Effector CD4-positive, alpha-beta T cell (primary cell): Measurements from ENCODE around the gene JPT2.
A peak's percentile ranks its signal among the peaks of the same experiment; 100 is the strongest.

ENCODE experiments used
- DNase-seq: peaks from one replicate; pipeline ENCODE4 v3.0.0-alpha.2; 2020

The JPT2 gene

GRCh38 chr16:1677339-1677738 lies 740 bp upstream of the JPT2 start:
- DNase-seq = no peak

DNA sequence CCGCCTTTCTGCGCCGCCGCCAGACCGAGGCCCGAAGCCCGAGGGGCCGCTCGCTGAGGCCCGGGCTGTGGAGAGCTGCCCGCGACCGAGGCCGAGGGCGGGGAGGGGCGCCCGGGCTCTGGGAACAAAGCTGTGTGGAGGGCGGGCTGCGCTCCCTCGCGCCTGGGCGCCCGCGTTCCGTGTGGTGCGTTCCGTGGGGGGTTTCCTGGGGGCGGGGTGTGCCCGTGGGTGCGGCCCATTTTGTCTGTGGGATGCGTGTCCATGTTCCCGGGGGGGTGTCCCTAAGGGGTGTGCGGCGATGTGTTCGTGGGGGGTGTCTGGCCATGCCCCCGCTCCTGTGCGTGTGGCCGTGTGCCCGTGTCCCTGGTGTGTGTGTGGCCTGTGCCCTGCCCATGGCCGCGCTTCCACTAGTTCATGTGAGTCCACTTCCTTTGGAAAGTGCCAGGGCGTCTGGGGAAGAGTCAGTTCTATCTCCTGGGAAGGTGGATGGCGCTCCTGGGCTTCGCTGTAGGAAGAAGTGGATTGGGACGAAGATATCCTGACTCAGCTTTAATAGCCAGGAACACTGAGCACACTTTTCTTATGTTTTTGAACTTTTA lies 520 bp downstream of the JPT2 start:
- DNase-seq = peak; percentile 39

DNA sequence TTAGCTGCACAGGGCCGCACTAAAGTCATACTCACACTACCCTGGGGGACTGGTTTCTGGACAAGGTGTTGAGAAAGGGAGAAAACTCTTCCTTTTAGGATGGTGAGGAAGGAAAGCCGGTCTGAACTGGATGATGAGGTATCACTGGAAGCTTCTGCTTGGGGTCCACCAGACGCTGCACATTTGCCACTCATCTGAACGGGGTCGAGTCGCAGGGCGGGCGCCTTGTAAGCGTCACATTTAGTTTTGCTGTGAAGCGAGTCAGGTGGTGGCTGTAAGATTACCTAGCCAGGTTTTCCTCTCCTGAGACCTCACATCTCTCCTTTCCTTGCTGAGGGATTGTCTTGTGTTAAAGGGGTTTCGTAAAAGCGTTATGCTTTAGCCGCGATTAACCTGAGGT lies 2.3 kb downstream of the JPT2 start:
- no peak for DNase-seq

- DNase-seq = no peak
Observed at GRCh38 chr16:1681032-1681431, 3.0 kb downstream of the JPT2 start.

- DNase-seq = no peak
Observed at GRCh38 chr16:1687427-1688316, 9.6 kb downstream of the JPT2 start.

- DNase-seq = no peak
Observed at GRCh38 chr16:1688807-1689560, 10.9 kb downstream of the JPT2 start.

DNA sequence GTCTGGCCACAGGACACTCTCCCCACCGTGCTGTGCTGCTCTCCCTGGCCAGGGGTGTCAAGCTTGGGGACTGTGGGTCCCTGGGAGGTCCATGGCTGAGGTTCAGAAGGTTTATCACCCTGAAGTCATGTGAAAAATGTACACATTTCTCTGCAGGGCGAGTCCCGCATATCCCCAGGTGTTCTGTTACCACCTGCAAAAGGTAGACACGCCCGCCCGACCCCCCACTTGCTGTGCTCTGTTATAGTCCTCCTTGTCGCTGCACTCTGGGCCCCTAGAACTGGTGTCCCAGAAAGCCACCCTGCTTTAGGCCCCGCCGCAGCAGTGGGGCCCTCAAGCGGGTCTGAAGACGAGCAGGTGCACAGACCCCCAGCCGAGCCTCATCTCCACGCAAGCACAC lies 11.8 kb downstream of the JPT2 start:
- no peak for DNase-seq

- DNase-seq = no peak
Observed at GRCh38 chr16:1690810-1691209, 12.7 kb downstream of the JPT2 start.

- DNase-seq = no peak
Observed at GRCh38 chr16:1691276-1691675, 13.2 kb downstream of the JPT2 start.

- DNase-seq = no peak
Observed at GRCh38 chr16:1691956-1692355, 13.9 kb downstream of the JPT2 start.

GRCh38 chr16:1696863-1697262 lies 18.8 kb downstream of the JPT2 start:
- DNase-seq = no peak

DNA sequence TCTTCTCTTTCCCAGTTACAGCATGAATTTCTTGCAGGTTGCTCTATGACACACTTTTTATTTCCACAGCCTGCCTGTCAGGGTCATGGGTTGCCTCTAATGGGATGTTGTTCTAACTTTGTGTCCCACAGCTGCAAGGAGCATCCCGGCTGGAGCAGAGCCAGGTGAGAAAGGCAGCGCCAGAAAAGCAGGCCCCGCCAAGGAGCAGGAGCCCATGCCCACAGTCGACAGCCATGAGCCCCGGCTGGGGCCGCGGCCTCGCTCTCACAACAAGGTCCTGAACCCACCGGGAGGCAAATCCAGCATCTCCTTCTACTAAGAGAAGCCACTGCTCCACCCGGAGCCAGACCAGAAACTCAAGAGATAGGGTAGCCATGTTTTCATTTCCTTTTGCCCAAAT lies 20.6 kb downstream of the JPT2 start:
- DNase-seq = no peak

GRCh38 chr16:1700246-1700645 lies 22.2 kb downstream of the JPT2 start:
- no peak for DNase-seq

DNA sequence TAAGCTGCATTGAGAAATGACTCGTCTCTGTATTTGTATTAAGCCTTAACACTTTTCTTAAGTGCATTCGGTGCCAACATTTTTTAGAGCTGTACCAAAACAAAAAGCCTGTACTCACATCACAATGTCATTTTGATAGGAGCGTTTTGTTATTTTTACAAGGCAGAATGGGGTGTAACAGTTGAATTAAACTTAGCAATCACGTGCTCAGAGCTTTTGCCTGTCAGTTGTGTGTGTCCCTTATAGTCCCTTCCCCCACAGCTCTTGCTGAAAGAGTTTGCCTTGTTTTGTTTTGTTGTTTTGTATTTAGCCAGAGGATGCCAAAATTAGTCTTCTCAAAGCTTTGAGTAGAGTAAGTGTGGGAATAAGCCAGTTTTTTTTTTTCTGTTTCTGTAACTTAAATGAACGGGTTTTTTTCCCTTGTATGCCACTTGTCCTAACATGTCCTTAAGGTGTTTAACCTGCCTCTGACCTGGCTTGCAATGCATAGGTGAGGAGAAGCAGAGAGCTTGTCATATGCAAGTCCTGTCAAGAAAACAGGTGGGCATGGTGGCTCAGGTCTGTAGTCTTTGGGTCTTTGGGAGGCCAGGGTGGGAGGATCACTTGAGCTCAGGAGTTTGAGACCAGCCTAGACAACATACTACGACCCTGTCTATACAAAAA lies 23.3 kb downstream of the JPT2 start:
- no peak for DNase-seq

DNA sequence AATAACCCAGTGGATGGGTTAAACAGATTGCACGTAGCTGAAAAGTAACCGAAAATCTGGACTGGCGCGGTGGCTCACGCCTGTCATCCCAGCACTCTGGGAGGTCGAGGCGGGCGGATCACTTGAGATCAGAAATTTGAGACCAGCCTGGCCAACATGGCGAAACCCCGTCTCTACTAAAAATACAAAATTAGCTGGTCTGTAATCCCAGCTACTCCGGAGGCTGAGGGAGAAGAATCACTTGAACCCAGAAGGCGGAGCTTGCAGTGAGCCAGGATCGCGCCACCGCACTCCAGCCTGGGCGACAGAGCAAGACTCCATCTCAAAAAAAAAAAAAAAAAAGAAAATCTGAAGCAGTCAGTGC lies 27.2 kb downstream of the JPT2 start:
- DNase-seq = peak; percentile 5

GRCh38 chr16:1705688-1706385 lies 27.8 kb downstream of the JPT2 start, which contains the start of gene MAPK8IP3:
MAPK8IP3 (plus strand) TSS chr16:1706195; CDS start chr16:1706340, 145 bp downstream.
- DNase-seq = peak; percentile 93

DNA sequence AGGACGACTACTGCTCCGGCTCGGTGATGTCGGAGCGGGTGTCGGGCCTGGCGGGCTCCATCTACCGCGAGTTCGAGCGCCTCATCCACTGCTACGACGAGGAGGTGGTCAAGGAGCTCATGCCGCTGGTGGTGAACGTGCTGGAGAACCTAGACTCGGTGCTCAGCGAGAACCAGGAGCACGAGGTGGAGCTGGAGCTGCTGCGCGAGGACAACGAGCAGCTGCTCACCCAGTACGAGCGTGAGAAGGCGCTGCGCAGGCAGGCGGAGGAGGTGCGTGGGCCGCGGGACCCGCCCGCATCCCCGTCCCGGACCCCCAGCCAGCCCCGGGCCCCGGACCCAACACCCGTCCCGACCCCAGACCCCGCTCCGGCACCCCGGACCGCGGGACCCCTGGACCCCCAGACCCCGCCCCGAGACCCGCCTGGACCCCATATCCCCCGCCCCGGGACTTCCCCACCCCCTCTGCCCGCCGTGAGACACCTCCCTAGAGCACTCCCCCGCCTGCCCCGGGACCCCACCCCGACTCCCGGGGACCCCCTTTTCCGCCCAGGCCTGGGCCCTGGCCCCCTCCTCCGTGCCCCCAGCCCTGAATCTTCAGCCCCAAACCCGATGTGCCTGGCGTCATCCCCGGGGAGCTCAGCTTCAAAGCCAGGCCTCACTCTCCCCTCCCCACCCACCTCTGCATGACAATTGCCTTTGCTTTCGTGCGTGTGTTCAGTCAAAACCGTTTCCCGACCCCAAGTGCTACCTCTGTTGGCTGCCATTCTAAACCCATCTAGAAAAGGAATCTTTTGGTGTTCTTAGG lies 28.5 kb downstream of the JPT2 start:
- peak; percentile 31 for DNase-seq

DNA sequence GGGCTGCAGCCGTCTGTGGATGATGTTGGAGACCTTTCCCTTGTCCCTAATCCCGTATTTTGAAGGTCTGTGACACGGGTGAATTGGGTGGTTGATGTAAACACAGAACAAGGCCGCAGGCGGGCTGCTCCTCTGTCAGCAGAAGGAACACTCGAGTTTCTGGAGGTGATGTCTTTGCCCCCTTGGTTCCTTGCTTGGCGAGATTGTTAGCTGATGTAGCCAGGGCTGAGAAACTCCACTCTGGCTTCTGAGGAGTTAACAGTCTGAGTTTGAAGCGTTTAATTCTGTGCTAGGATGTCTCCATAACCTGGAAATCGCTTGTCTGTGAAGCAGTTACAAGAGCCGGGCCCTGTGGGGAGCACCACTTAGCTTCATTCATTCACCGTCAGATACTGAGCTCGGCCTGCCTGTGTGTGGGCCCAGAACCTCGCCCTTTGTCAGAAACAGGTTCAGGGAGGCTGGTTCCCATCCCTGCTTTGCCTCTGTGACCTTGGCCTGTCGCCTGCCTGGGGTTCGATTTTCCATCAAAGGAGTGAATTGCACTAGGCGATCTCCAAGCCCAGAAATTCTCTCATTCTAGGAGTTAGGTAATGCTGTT lies 29.2 kb downstream of the JPT2 start:
- no peak for DNase-seq

GRCh38 chr16:1708083-1708767 lies 30.1 kb downstream of the JPT2 start:
- DNase-seq = no peak

GRCh38 chr16:1708768-1709180 lies 30.7 kb downstream of the JPT2 start:
- no peak for DNase-seq

- DNase-seq = no peak
Observed at GRCh38 chr16:1709356-1709755, 31.3 kb downstream of the JPT2 start.
